CD4-positive, alpha-beta T cell treated with Interferon alpha-2 for 1 hour (primary cell): ENCODE results near the gene BCOR.

ENCODE experiments used
- DNase-seq, 2 donors: peaks; one replicate each; pipeline ENCODE4 v3.0.0-alpha.2; 2020 to 2022

BCOR gene

GRCh38 chrX:40097504-40098263 is at the start of gene BCOR:
Gene BCOR (minus strand): TSS chrX:40097958. CDS start chrX:40077929, 20,029 bp downstream.
- DNase-seq, result peak; percentile 77 to 79

DNA sequence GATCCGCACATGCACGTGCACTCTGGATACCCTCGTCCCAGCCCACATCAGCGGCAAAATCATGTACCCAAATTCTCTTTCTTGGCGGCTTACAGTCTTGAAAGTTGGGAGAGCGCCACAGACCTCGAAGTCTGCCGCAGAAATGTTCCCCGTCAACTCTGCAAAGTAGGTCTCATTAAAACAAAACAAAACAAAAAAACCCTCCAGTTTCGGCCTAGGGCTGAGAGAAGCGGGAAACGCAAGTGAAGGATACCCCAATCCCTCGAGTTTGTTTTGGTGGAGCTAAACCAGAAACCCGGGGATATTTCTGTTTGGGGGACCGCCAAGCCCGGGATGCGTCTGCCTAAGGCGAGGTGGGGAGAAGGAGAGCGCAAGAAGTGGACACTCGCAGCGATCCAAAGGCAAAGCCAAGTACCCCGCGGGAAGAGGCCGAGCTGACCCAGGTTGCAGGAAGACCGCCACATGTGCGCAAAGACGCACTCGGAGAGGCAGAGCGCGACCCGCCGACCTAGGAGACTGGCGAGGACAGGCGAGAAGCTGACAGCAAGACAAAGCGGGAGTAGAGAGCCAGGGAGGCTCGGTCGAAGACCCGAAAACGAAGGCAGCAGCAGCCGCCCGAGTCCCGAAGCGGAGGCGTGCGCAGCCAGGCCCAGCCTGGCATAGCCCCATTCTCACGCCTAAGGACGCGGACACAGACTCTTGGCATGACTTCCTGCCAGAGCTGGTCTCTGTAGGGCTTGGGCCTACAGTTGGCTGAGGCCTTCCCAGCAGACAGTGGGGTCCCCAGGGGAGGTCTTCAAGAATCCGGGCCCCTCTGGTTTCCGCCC is 49.6 kb upstream of the BCOR start:
- no peak for DNase-seq

- peak in 1 of 2 donors; percentile 40 for DNase-seq
These were observed 48.7 kb upstream of the BCOR start for GRCh38 chrX:40146262-40147125.

GRCh38 chrX:40145923-40146261 is 48.1 kb upstream of the BCOR start:
- no peak for DNase-seq

DNA sequence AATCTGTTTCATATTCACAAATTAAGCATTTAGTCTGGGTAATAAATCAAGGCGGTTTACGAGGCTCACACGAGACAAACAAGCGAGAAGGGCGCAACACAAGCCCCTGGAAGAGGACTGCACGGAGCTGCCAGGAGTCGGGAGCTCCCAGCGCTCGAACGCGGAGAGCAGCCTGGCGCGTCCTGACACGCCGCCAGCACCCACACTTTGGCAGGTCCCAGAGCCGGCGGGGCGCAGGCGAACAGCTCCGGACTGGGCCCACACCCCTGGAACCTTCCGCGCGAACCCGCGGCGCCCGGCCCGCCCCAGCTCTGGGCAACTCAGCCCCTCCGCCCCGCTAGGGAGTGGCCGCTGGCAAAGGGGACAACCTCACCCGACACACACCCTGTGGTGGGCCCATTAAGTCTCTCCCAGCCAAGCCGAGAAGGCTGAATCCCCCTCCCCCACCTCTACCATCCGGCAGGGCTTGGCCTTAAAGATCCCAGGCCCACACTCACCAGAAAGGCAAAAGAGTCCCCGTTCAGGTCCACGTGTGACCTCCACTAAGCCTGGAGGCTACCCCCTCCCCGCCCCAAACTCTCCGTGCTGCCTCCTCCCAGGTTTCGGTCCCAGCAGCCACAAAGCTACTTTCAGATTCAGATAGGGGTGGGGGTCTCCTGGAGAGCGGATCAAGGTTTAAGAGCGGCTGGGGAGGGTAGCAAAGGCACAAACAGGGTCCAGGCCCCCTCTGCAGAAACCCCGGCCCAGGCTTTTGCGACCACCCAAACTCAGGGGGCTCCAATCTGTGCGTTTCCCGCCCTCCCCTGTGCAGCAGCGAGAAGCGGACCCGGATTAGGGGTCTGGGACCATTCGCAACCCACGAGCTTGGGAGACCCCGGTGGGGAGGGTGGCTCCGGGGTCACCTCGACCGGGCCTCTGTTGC is 47.5 kb upstream of the BCOR start:
- no peak for DNase-seq

DNA sequence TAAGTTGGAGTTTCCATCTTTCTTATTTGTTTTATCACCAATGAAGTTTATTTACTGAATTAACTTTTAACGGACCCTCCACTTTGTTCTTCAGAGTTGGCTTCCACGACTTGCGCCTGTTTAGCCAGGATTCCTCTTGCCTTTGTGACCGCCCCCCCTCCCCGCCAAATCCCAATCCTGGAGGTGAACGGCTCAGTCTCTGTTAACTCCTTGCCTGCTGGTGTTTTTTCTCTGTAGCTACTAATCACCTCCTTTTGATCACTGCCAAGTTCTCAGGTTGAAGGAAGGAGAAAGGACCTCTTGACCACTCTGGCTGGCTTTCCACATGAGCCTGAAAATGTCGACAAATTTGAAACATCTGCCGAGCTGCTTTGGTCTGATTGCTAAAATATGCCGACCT is 46.8 kb upstream of the BCOR start:
- DNase-seq, result no peak

DNA sequence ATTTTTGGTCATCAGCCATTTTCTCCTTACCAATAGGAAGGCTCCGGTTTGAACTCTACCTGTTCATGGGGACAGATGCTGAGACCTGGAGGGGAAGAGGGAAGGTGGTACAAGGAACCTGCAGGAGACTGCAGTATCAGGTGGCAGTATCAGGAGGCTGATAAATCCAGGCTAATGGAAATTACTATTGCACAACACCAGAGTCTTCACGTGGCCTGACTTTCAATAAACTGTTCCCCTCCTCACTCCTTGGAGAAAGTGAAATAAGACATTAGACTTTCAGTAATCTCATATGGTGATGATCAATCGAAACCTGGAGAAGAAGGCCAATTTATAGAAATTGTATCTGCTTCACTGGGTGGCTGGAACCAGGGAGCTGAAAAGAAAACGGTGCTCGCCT is 46.2 kb upstream of the BCOR start:
- DNase-seq, result no peak

DNA sequence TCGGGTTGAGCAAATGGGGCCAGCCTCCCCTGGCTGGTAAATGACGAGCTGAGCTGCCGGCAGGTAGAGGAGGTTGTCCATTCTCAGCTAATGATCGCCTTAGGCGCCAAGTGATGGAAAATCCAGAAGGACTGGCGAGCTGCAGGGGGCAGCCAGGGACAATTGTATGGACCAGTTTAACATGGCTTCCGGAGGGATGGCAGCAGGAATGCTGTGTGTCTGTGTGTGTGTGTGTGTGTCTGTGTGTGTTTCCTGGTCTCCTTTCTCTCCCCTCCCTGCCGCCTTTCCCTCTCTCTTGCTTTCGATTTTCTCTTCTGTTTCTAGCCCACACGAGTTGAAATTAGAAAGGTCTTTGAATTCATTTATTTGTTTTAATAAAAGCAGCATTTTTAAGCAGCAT is 45.2 kb upstream of the BCOR start:
- DNase-seq, result no peak

DNA sequence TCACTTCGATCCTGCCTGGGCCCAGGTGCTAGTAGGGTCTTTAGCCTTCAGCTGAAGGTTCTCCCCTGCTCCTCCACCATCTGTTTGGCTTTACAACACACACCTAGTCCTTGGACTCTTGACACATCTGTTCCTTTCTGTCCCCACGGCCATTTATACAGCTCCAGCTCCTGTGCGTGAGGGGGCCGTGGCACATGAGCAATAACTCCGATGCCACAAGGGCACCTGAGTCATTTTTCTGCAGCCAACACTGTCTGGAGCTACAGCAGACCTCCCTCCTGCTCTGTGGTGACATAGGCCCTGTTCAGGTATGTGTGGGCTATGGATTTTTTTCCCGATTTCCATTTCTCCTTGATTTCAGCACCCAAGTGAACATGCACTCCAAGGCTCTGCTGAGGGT is 44.7 kb upstream of the BCOR start:
- DNase-seq, result no peak

DNA sequence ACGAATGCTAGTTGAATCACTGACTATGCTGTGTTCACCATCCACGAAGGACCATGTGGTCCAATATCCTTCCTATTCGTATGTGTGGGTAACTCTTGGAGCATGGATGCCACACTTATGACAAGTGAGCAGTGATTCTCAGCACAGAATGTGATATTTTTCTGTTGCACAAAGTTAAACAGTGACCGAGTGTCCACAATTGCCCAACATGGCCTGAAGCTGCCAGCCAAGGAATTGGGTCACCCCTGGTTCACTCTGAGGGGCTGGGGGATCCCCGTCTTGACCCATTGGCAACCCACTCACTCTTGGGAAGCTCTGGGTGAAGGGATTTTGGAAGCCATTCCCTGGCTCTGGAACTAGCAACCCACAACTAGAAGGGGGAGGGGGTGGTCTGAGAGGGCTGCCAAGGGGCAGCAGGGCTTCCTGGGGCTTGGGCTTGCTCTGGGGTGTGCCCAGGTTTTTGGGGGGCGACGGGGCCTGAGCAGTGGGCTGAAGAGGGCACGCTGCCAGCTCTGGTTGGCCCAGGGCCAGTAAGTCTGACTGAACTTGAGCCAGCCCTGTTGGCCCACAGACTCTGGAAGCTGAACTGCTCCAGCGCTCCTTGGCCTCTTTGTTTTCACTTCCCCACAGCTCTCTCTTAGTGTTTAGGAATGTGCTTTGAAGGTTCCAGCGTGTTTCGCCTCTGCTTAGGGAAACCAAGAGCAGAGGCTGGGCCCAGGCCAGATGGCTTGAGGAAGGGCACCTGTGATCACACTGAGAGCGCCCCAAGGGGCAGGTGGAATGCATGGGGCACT is 43.1 kb upstream of the BCOR start:
- DNase-seq, result no peak

GRCh38 chrX:40132751-40133150 is 35.0 kb upstream of the BCOR start:
- no peak for DNase-seq

- no peak for DNase-seq
These were observed 34.0 kb upstream of the BCOR start for GRCh38 chrX:40131654-40132337.

- DNase-seq, result no peak
These were observed 32.4 kb upstream of the BCOR start for GRCh38 chrX:40130207-40130606.

DNA sequence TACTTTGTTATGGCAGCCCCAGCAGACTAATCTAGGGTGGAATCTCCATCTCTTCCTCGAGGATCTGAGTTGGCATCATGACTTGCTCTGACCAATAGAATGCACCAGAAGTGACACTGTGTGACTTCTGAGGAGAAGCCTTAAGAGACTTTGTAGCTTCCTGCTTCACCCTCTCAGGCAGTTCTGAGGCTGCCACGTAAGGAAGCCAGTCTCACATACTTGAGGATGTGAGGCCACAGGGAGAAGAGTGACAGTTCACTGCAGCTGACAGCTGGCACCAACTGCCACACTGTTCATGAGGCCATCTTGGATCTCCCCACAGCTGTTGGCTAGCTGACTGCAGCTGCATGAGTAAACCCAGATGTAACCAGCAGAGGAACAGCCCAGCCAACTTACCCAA is 29.3 kb upstream of the BCOR start:
- DNase-seq, result peak in 1 of 2 donors; percentile 27

- no peak for DNase-seq
These were observed 24.7 kb upstream of the BCOR start for GRCh38 chrX:40122487-40122886.

DNA sequence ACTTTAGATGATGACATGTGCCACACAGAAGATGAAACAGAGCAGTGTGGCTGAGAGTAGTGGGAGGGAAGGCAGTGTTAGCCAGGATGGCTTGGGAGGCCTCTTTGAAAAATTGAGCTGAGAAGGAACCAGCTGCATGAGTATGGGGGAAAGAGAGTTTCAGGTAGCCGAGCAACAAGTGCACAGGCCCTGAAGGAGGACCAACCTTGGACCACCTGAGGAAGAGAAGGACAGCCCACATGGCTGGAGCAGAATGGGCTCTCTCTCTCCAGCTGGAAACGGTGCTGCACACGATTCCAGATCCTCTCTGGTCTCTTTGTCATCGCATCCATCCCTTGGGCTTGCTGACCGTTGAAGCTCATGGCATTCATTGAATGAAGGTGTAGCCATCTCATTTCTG is 23.9 kb upstream of the BCOR start:
- DNase-seq, result no peak

- DNase-seq, result no peak
These were observed 23.3 kb upstream of the BCOR start for GRCh38 chrX:40120838-40121580.

DNA sequence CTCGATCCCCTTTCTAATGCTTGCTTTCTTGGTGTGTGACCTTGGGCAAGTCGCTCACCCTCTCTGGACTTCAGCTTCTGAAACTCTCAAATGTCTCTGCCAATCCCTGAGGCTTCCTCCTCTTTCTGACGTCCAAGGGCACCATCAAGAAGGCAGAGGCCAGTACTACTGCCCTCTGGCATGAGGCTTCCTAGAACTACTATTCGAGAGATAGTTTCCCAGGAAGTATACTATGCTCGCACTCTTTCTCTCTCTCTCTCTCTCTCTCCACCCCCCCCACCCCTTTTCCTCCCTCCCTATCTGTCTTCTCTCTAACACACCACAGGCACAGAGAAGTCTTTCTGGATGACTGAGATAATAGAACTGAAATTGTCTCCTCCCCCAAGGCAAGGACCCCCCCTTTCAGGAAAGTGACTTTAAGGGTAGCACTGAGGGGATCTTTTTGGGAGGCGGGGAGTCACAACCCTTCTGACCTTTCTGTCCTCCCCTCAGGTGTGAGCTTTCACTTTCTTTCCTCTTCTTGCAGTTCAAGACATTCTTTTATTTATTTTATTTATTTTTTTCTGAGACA is 20.0 kb upstream of the BCOR start:
- no peak for DNase-seq

- DNase-seq, result no peak
These were observed 19.2 kb upstream of the BCOR start for GRCh38 chrX:40116925-40117324.

DNA sequence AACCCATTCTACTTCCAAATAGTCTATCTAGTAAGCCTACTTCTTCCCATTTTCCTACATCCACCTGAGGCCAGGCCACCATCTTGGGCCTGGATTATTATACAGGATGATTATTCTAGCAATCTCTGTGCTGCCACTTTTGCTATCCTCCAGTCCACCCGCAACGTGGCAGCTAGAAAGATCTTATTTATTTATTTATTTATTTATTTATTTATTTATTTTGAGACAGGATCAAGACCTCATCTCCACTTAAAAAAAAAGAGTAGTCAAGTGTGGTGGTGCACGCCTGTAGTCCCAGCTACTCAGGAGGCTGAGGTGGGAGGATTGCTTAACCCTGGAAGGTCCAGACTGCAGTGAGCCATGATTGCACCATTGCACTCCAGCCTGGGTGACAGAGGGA is 15.2 kb upstream of the BCOR start:
- DNase-seq, result no peak
